ENCODE data around the gene P2RX2. TPM values are rescaled to one million over a fixed set of nuclear protein-coding genes. Genes with fewer than 3 reads are reported as not detected.

Gene P2RX2
- total RNA-seq (under 1 TPM in 3 of 6 donors, not detected in 3; 0.08 to 0.37 (median 0.09) TPM), polyA plus RNA-seq (10 to 100 TPM in 1 of 2 donors, 1 to 10 TPM in 1; 6.1 to 12.0 TPM)

DNA sequence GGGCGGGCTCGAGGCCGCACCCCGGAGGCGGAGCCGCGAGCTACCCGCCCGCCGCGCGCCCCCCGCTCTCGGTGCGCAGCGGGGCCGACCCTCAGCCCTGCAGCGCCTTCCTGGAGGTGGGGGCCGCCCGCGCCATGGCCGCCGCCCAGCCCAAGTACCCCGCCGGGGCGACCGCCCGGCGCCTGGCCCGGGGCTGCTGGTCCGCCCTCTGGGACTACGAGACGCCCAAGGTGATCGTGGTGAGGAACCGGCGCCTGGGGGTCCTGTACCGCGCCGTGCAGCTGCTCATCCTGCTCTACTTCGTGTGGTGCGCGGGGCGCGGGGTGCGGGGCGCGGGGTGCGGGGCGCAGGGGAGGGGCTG lies at the start of gene P2RX2:
Gene P2RX2 (plus strand): TSS at position 94 of the 361 bp plus-strand sequence. CDS start 41 bp downstream, at position 135.
- peak within 1 kb of the TSS in 2 of 4 donors; percentile 14 to 37 for H3K4me3 ChIP-seq
- H3K27me3 ChIP-seq, result peaks cover 0 to 33% (median 15%) of the 10 kb centered on the region in 4 donors
- no peaks in the 10 kb centered on the region for H3K4me1 ChIP-seq
- TF ChIP-seq, protein P1, sequence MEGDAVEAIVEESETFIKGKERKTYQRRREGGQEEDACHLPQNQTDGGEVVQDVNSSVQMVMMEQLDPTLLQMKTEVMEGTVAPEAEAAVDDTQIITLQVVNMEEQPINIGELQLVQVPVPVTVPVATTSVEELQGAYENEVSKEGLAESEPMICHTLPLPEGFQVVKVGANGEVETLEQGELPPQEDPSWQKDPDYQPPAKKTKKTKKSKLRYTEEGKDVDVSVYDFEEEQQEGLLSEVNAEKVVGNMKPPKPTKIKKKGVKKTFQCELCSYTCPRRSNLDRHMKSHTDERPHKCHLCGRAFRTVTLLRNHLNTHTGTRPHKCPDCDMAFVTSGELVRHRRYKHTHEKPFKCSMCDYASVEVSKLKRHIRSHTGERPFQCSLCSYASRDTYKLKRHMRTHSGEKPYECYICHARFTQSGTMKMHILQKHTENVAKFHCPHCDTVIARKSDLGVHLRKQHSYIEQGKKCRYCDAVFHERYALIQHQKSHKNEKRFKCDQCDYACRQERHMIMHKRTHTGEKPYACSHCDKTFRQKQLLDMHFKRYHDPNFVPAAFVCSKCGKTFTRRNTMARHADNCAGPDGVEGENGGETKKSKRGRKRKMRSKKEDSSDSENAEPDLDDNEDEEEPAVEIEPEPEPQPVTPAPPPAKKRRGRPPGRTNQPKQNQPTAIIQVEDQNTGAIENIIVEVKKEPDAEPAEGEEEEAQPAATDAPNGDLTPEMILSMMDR (IDR thresholded peaks at IDR 0.05), result no peak
- no peak for FAIRE-seq
- no peaks in the 10 kb centered on the region for H3K36me3 ChIP-seq
- intact Hi-C loops (cut with DNase I), result loop anchor here in 1 of 3 donors (5.0 kb wide), 1 partner anchor 466 kb away; no protein-coding TSS in a partner anchor
- DNase-seq, result peak in 2 of 6 donors; percentile 62 to 69
- no peak for ATAC-seq
- 3 to 4% methylated on average over 17 to 49 of the region's 49 CpGs for WGBS, 2 donors
- no peaks in the 10 kb centered on the region for H3K9me3 ChIP-seq
- H3K27ac ChIP-seq, result no peak within 1 kb of the TSS

DNA sequence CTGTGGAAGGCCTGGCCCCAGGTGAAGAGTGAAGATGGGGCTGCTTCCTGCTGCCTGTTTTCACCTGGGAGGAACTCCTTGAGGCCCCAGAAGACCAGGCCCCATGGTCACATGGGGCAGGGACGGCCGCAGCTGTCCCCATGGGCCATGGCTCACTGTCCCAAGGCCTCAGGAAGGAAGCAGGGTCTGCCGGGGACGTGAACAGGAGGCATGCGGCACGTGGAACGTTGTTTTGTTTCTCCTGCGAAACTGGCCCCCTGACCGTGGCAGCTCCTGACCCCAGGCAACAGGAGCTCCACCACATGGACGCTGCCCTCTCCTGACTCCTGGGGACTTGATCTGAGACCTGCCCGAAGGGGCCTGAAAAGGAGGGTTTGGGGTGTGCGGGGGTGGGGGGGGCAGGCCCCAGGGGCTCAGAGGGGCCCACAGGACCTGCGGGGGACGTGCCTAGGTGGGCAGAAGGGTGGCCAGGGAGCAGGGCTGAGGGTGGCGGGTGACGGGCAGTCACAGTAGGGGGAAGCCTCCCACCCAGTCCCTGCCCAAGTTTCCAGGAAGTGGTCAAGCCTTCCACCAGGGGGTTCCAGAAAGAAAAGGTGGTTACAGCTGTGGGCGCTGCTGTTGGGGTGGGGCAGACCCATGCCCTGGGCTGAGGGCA lies 49.6 kb upstream of the P2RX2 start:
- no peak for DNase-seq
- H3K27me3 ChIP-seq, result no peaks in the 10 kb centered on the region
- TF ChIP-seq, protein P1 (IDR thresholded peaks at IDR 0.05), result no peak
- H3K4me3 ChIP-seq, result no peak overlapping the region
- no peak for FAIRE-seq
- intact Hi-C loops (cut with DNase I), result no loop called here
- H3K36me3 ChIP-seq, result peaks cover 0 to 5% (median 0%) of the 10 kb centered on the region in 3 donors
- WGBS, 2 donors, result 95 to 96% methylated on average over 17 of the region's 17 CpGs
- no peak for ATAC-seq
- H3K9me3 ChIP-seq, result no peaks in the 10 kb centered on the region
- no peak overlapping the region for H3K27ac ChIP-seq
- H3K4me1 ChIP-seq, result no peaks in the 10 kb centered on the region

GRCh38 chr12:132569856-132570480 lies 48.6 kb upstream of the P2RX2 start:
- no peak overlapping the region for H3K27ac ChIP-seq
- ATAC-seq (no peak), FAIRE-seq (no peak), DNase-seq (no peak)
- H3K9me3 ChIP-seq, result no peaks in the 10 kb centered on the region
- H3K4me1 ChIP-seq, result no peaks in the 10 kb centered on the region
- 97% methylated on average over 50 to 55 of the region's 55 CpGs for WGBS, 2 donors
- H3K36me3 ChIP-seq, result peaks cover 0 to 5% (median 4%) of the 10 kb centered on the region in 3 donors
- TF ChIP-seq, protein P1 (IDR thresholded peaks at IDR 0.05), result no peak
- intact Hi-C loops (cut with DNase I), result no loop called here
- no peak overlapping the region for H3K4me3 ChIP-seq
- H3K27me3 ChIP-seq, result no peaks in the 10 kb centered on the region

DNA sequence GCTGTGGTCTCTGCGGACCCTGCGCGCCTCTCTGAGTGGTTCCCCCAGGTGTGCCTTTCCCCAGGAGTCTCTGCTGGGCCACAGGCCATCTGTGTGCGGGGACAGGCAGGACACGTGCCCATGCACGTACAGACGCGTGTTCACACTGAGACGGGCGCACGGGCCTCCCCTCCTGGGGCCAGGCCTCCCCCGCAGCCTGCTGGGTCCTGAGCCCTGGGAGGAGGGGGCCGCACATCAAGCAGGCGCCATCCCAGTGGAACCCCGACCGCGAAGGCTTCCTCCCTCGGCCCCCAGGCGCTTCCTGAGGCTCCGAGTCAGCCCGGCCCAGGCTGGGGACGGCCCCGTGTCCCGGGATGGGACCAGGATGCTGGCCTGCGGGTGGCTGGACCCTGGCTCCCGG lies 47.9 kb upstream of the P2RX2 start:
- Histone ChIP-seq H3K27ac (no peak overlapping the region), H3K36me3 (peaks cover 0 to 4% (median 4%) of the 10 kb centered on the region in 3 donors), H3K9me3 (no peaks in the 10 kb centered on the region), H3K4me3 (no peak overlapping the region), H3K4me1 (no peaks in the 10 kb centered on the region), H3K27me3 (no peaks in the 10 kb centered on the region)
- TF ChIP-seq, protein P1 (IDR thresholded peaks at IDR 0.05), result no peak
- 97 to 98% methylated on average over 26 of the region's 26 CpGs for WGBS, 2 donors
- DNase-seq, result no peak
- no peak for ATAC-seq
- no peak for FAIRE-seq
- intact Hi-C loops (cut with DNase I), result no loop called here

GRCh38 chr12:132571051-132571450 lies 47.5 kb upstream of the P2RX2 start:
- FAIRE-seq (no peak), DNase-seq (no peak), ATAC-seq (no peak)
- intact Hi-C loops (cut with DNase I), result no loop called here
- no peaks in the 10 kb centered on the region for H3K27me3 ChIP-seq
- peaks cover under 1 to 4% (median 2%) of the 10 kb centered on the region in 3 donors for H3K36me3 ChIP-seq
- H3K9me3 ChIP-seq, result no peaks in the 10 kb centered on the region
- H3K4me3 ChIP-seq, result no peak overlapping the region
- TF ChIP-seq, protein P1 (IDR thresholded peaks at IDR 0.05), result no peak
- no peaks in the 10 kb centered on the region for H3K4me1 ChIP-seq
- 94 to 95% methylated on average over 24 to 27 of the region's 27 CpGs for WGBS, 2 donors
- H3K27ac ChIP-seq, result no peak overlapping the region
